Panc1 (cell line): ENCODE measurements around the gene SAYSD1.

Experiments
- CTCF ChIP-seq: fragments of 450-650 bp; IDR thresholded peaks from 2 replicates; pipeline ENCODE4 v1.5.1; 2017; ENCODE audit warnings: mild to moderate bottlenecking
- POLR2AphosphoS5 ChIP-seq: IDR thresholded peaks from 2 replicates; pipeline ENCODE4 v1.6.1; 2012; ENCODE audit warnings: mild to moderate bottlenecking, low read depth, low read length, moderate library complexity
- REST ChIP-seq, 2 experiments: IDR thresholded peaks; 2 replicates each; pipeline ENCODE4 v1.6.1; 2011 to 2012; ENCODE audit warnings: low read depth in 2 of 2, control low read depth in 1 of 2, low read length in 1 of 2, mild to moderate bottlenecking in 1 of 2, moderate library complexity in 1 of 2; ENCODE audit not compliant: insufficient read depth in 1 of 2
- SIN3A ChIP-seq: IDR thresholded peaks from 2 replicates; pipeline ENCODE4 v1.6.1; 2012; ENCODE audit warnings: low read depth, mild to moderate bottlenecking, low read length, moderate library complexity, borderline replicate concordance; ENCODE audit not compliant: insufficient read depth
- TCF7L2 ChIP-seq: IDR thresholded peaks from 2 replicates; pipeline ENCODE4 v1.6.1; 2011; ENCODE audit warnings: mild to moderate bottlenecking, low read depth, low read length, inconsistent platforms

GRCh38 chr6:39137245-39137644 is 22.3 kb upstream of the SAYSD1 start:
- TF ChIP-seq CTCF (no peak), POLR2AphosphoS5 (no peak), SIN3A (no peak), TCF7L2 (no peak), REST (IDR thresholded peaks at IDR 0.05; ENCODE audit: insufficient read depth in 1 of 2, low read depth in 2 of 2, low read length in 1 of 2) (peak; percentile 90 to 92)
